Prostate gland (tissue), 2 donors: ENCODE data around the gene GJD2. TPM values are rescaled to one million over a fixed set of nuclear protein-coding genes. Genes with fewer than 3 reads are reported as not detected.

Experiments used
- DNase-seq: peaks from one replicate; pipeline ENCODE4 v3.0.0-alpha.2; 2019; ENCODE audit warnings: low spot score
- H3K27ac ChIP-seq, 2 donors: fragments of 200-600 bp; sonication (generic); 2 replicates each; pipeline ENCODE4 v1.5.1; 2017 to 2019
- H3K27me3 ChIP-seq: fragments of 200-600 bp; sonication (generic); replicated peaks from 2 replicates; pipeline ENCODE4 v1.5.1; 2019; ENCODE audit not compliant: insufficient read depth
- H3K36me3 ChIP-seq, 2 donors: fragments of 200-600 bp; sonication (generic); 1 replicate in 1 of 2; 2 replicates in 1 of 2; pipeline versions ENCODE4 v1.5.1 to v1.8.1; 2017 to 2019
- H3K4me1 ChIP-seq: fragments of 200-600 bp; sonication (generic); replicated peaks from 2 replicates; pipeline ENCODE4 v1.5.1; 2019
- H3K4me3 ChIP-seq, 2 donors: fragments of 200-600 bp; sonication (generic); 2 replicates each; pipeline ENCODE4 v1.5.1; 2017 to 2019
- H3K9me3 ChIP-seq: fragments of 200-600 bp; sonication (generic); 2 replicates; pipeline ENCODE4 v1.5.1; 2017
- CTCF ChIP-seq, 4 experiments: fragments of 200-600 bp in 2 of 4; fragments of 450-650 bp in 2 of 4; sonication (generic) in 2 of 4; IDR thresholded peaks; 1 replicate in 3 of 4; 2 replicates in 1 of 4; pipeline ENCODE4 v1.5.1; 2016 to 2019; ENCODE audit warnings: antibody characterized with exemption in 4 of 4, mild to moderate bottlenecking in 2 of 4, moderate library complexity in 2 of 4
- POLR2A ChIP-seq: fragments of 450-650 bp; IDR thresholded peaks from one replicate; pipeline ENCODE4 v1.6.1; 2016; ENCODE audit warnings: antibody characterized with exemption, mild to moderate bottlenecking
- POLR2AphosphoS5 ChIP-seq: sonication (generic); formaldehyde crosslinking; IDR thresholded peaks from one replicate; pipeline ENCODE4 v1.6.1; 2017; ENCODE audit warnings: antibody characterized with exemption
- WGBS: methylation state at CpG from one replicate; pipeline ENCODE4 v1.1.5; 2018; 5-methylcytosine and 5-hydroxymethylcytosine counted together
- intact Hi-C: fragments of 100-400 bp; cut with DNase I; formaldehyde crosslinking; loops from one replicate; pipeline ENCODE4 v1.14.2; 2022
- total RNA-seq, 2 donors: library from RNA; depleted of rRNA; stranded (reverse); fragments of >200 nt; gene quantifications; one replicate each; pipeline ENCODE4 v1.1.0, GENCODE V29; 2016

The GJD2 gene
- total RNA-seq, 2 donors from 2014 or later: not detected

GRCh38 chr15:34732430-34732829, 22.4 kb downstream of the GJD2 start:
- Histone ChIP-seq H3K27ac (no peak overlapping the region), H3K4me3 (no peak overlapping the region), H3K4me1 (no peaks in the 10 kb centered on the region), H3K36me3 (no peaks in the 10 kb centered on the region), H3K27me3 (no peaks in the 10 kb centered on the region), H3K9me3 (no peaks in the 10 kb centered on the region)
- WGBS: 60% methylated on average over 6 of the region's 6 CpGs
- TF ChIP-seq POLR2A: no peak
- TF ChIP-seq CTCF (IDR thresholded peaks at IDR 0.05): no peak
- no peak for TF ChIP-seq POLR2AphosphoS5
- DNase-seq: no peak
- intact Hi-C loops: no loop called here

- no peaks in the 10 kb centered on the region for H3K9me3 ChIP-seq
- DNase-seq: no peak
- TF ChIP-seq CTCF (IDR thresholded peaks at IDR 0.05) (no peak), POLR2AphosphoS5 (no peak), POLR2A (no peak)
- WGBS: 44% methylated on average over 3 of the region's 3 CpGs
- no peak overlapping the region for H3K27ac ChIP-seq
- no peaks in the 10 kb centered on the region for H3K27me3 ChIP-seq
- H3K36me3 ChIP-seq: no peaks in the 10 kb centered on the region
- H3K4me3 ChIP-seq: no peak overlapping the region
- intact Hi-C loops: no loop called here
- H3K4me1 ChIP-seq: no peaks in the 10 kb centered on the region
These were observed 24.1 kb downstream of the GJD2 start for GRCh38 chr15:34730701-34731100.

GRCh38 chr15:34729886-34730285, 24.9 kb downstream of the GJD2 start:
- no peak overlapping the region for H3K27ac ChIP-seq
- TF ChIP-seq CTCF (IDR thresholded peaks at IDR 0.05) (no peak), POLR2A (no peak), POLR2AphosphoS5 (no peak)
- H3K36me3 ChIP-seq: no peaks in the 10 kb centered on the region
- no peaks in the 10 kb centered on the region for H3K9me3 ChIP-seq
- H3K4me3 ChIP-seq: no peak overlapping the region
- H3K27me3 ChIP-seq: no peaks in the 10 kb centered on the region
- 59% methylated on average over 1 of the region's 1 CpG for WGBS
- intact Hi-C loops: no loop called here
- DNase-seq: no peak
- H3K4me1 ChIP-seq: no peaks in the 10 kb centered on the region

GRCh38 chr15:34729056-34729455, 25.7 kb downstream of the GJD2 start:
- H3K9me3 ChIP-seq: no peaks in the 10 kb centered on the region
- H3K27ac ChIP-seq: no peak overlapping the region
- intact Hi-C loops: no loop called here
- no peaks in the 10 kb centered on the region for H3K4me1 ChIP-seq
- no peak overlapping the region for H3K4me3 ChIP-seq
- no peaks in the 10 kb centered on the region for H3K36me3 ChIP-seq
- no peak for TF ChIP-seq CTCF (IDR thresholded peaks at IDR 0.05)
- TF ChIP-seq POLR2AphosphoS5: no peak
- no peak for TF ChIP-seq POLR2A
- H3K27me3 ChIP-seq: no peaks in the 10 kb centered on the region
- DNase-seq: no peak
- WGBS: 56% methylated on average over 2 of the region's 2 CpGs

GRCh38 chr15:34726406-34727100, 28.2 kb downstream of the GJD2 start:
- no peak for TF ChIP-seq POLR2AphosphoS5
- no peak for TF ChIP-seq POLR2A
- no peak for TF ChIP-seq CTCF (IDR thresholded peaks at IDR 0.05)
- H3K27ac ChIP-seq: no peak overlapping the region
- intact Hi-C loops: no loop called here
- H3K9me3 ChIP-seq: no peaks in the 10 kb centered on the region
- DNase-seq: no peak
- no peaks in the 10 kb centered on the region for H3K4me1 ChIP-seq
- H3K36me3 ChIP-seq: no peaks in the 10 kb centered on the region
- no peak overlapping the region for H3K4me3 ChIP-seq
- H3K27me3 ChIP-seq: no peaks in the 10 kb centered on the region
- WGBS: 71% methylated on average over 2 of the region's 2 CpGs
